Ascending aorta (tissue), 2 donors: Measurements from ENCODE around the gene FAM237B. TPM values are rescaled to one million over a fixed set of nuclear protein-coding genes. Genes with fewer than 3 reads are reported as not detected.

Experiments
- DNase-seq, 2 donors: peaks; one replicate each; pipeline ENCODE4 v3.0.0-alpha.2; 2019; ENCODE audit warnings: low spot score in 2 of 2
- H3K27ac ChIP-seq, 2 donors: fragments of 200-600 bp; sonication (generic); one replicate each; pipeline ENCODE4 v1.5.1; 2016 to 2017; ENCODE audit warnings: mild to moderate bottlenecking in 1 of 2
- H3K27me3 ChIP-seq: fragments of 200-600 bp; sonication (generic); one replicate; pipeline ENCODE4 v1.5.1; 2017
- H3K36me3 ChIP-seq, 2 donors: fragments of 200-600 bp; sonication (generic); one replicate each; pipeline ENCODE4 v1.5.1; 2016
- H3K4me1 ChIP-seq, 2 donors: fragments of 200-600 bp; sonication (generic); one replicate each; pipeline ENCODE4 v1.5.1; 2016 to 2017; ENCODE audit warnings: mild to moderate bottlenecking in 1 of 2
- H3K4me3 ChIP-seq, 2 donors: fragments of 200-600 bp; sonication (generic); one replicate each; pipeline ENCODE4 v1.5.1; 2016 to 2017; ENCODE audit warnings: mild to moderate bottlenecking in 1 of 2
- H3K9me3 ChIP-seq, 2 donors: fragments of 200-600 bp; sonication (generic); one replicate each; pipeline ENCODE4 v1.5.1; 2016
- intact Hi-C: fragments of 100-400 bp; cut with DNase I; formaldehyde crosslinking; loops from one replicate; pipeline ENCODE4 v1.15.1; 2023
- total RNA-seq: library from RNA; depleted of rRNA; stranded (reverse); fragments of >200 nt; gene quantifications from one replicate; pipeline ENCODE4 v1.1.0, GENCODE V29; 2016
- TF ChIP-seq, protein P1 (sequence below), 3 experiments: fragments of 200-600 bp in 2 of 3; fragments of 450-650 bp in 1 of 3; sonication (generic) in 2 of 3; IDR thresholded peaks; one replicate each; pipeline ENCODE4 v1.5.1; 2016 to 2019; ENCODE audit warnings: antibody characterized with exemption in 3 of 3, mild to moderate bottlenecking in 1 of 3, moderate library complexity in 1 of 3

Gene FAM237B
- total RNA-seq, 1 donor from 2014 or later, result not detected

GRCh38 chr7:90271753-90272152 is 49.4 kb downstream of the FAM237B start:
- intact Hi-C loops, result no loop called here
- TF ChIP-seq, protein P1, sequence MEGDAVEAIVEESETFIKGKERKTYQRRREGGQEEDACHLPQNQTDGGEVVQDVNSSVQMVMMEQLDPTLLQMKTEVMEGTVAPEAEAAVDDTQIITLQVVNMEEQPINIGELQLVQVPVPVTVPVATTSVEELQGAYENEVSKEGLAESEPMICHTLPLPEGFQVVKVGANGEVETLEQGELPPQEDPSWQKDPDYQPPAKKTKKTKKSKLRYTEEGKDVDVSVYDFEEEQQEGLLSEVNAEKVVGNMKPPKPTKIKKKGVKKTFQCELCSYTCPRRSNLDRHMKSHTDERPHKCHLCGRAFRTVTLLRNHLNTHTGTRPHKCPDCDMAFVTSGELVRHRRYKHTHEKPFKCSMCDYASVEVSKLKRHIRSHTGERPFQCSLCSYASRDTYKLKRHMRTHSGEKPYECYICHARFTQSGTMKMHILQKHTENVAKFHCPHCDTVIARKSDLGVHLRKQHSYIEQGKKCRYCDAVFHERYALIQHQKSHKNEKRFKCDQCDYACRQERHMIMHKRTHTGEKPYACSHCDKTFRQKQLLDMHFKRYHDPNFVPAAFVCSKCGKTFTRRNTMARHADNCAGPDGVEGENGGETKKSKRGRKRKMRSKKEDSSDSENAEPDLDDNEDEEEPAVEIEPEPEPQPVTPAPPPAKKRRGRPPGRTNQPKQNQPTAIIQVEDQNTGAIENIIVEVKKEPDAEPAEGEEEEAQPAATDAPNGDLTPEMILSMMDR (IDR thresholded peaks at IDR 0.05), result no peak
- H3K4me3 ChIP-seq, result no peak overlapping the region
- H3K4me1 ChIP-seq, result peaks cover 0 to 3% of the 10 kb centered on the region in 2 donors
- no peak overlapping the region for H3K27ac ChIP-seq
- no peak for DNase-seq
- no peaks in the 10 kb centered on the region for H3K27me3 ChIP-seq
- H3K36me3 ChIP-seq, result no peaks in the 10 kb centered on the region
- H3K9me3 ChIP-seq, result no peaks in the 10 kb centered on the region

DNA sequence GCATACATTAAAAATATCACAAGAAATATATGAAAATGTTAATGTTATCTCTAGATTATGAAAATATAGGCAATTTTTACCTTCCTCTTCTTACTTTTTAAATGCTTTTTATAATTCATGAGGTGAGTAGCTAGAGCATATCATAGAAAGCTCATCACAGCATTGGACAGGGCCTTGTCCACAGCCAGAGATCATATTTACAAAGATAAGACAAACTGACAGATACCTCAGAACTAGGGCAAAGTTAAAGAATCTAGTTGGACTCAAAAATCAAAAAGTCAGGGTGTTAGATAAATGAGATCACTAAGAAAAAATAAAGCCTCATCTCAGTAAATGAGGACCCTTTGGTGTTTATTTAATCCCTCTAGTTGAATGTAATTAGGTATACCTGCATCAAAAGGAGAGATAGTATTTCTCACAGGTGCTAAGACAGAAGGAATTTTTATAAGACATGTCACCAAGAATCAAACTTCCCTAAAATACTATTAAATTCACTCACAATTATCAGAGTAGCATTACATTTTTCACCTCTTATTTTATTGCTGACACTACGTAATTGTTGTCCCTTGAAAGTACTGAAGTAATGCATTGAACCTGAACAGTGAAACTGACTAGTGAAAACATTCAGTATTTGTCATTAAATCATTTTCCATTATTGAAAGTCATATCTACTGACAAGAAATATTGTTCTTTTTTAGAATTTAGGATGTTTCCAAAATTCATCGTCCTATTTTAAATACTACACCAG is 50.5 kb downstream of the FAM237B start:
- no peak for DNase-seq
- intact Hi-C loops, result no loop called here
- Histone ChIP-seq H3K27ac (no peak overlapping the region), H3K4me3 (no peak overlapping the region), H3K9me3 (no peaks in the 10 kb centered on the region), H3K36me3 (no peaks in the 10 kb centered on the region), H3K4me1 (peaks cover 0 to 3% of the 10 kb centered on the region in 2 donors), H3K27me3 (no peaks in the 10 kb centered on the region)
- TF ChIP-seq, protein P1 (IDR thresholded peaks at IDR 0.05), result no peak

GRCh38 chr7:90269163-90269562 is 51.9 kb downstream of the FAM237B start:
- Histone ChIP-seq H3K4me1 (peaks cover 0 to 3% of the 10 kb centered on the region in 2 donors), H3K27ac (no peak overlapping the region), H3K4me3 (no peak overlapping the region), H3K27me3 (no peaks in the 10 kb centered on the region), H3K9me3 (no peaks in the 10 kb centered on the region), H3K36me3 (no peaks in the 10 kb centered on the region)
- TF ChIP-seq, protein P1 (IDR thresholded peaks at IDR 0.05), result no peak
- intact Hi-C loops, result loop anchor here (10.0 kb wide), 1 partner anchor 136 kb away; the partner anchor contains the start of gene CLDN12
- DNase-seq, result no peak

DNA sequence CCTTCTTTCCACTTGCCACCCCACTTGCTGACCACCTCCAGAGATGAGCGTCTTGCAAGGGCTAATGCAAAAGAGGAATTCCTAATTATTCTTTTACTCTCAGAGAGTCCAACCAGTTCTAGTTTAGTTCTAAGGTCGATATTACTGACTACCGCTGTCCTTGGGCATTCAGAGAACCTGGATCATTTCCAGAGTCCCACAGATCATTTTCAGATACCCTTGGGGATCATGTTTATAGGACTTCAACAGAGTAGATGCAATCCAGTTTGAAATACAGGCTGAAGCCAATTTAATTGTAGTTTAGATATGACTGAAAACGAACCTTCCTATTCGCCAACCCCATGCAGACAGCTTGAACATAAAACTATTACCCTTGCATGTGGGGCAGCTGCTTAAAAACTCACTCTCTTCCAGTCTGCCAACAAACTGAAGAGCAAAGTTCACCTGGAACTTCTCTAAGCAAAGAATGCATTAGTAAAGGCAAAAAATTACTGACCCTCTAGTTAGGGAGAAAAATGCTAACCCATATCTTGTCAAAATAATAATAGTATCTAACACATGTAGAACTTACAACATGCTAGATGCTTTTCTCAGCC is 53.7 kb downstream of the FAM237B start:
- H3K9me3 ChIP-seq, result no peaks in the 10 kb centered on the region
- no peak for DNase-seq
- peaks cover 0 to 3% of the 10 kb centered on the region in 2 donors for H3K4me1 ChIP-seq
- peak overlapping the region; percentile 12 to 64 for H3K27ac ChIP-seq
- intact Hi-C loops, result loop anchor here (10.0 kb wide), 1 partner anchor 137 kb away; the partner anchor contains the start of gene CLDN12
- TF ChIP-seq, protein P1 (IDR thresholded peaks at IDR 0.05), result no peak
- H3K36me3 ChIP-seq, result no peaks in the 10 kb centered on the region
- no peaks in the 10 kb centered on the region for H3K27me3 ChIP-seq
- H3K4me3 ChIP-seq, result no peak overlapping the region

GRCh38 chr7:90266808-90267207 is 54.3 kb downstream of the FAM237B start:
- H3K9me3 ChIP-seq, result no peaks in the 10 kb centered on the region
- peaks cover 0 to 3% of the 10 kb centered on the region in 2 donors for H3K4me1 ChIP-seq
- TF ChIP-seq, protein P1 (IDR thresholded peaks at IDR 0.05), result no peak
- H3K27me3 ChIP-seq, result no peaks in the 10 kb centered on the region
- no peaks in the 10 kb centered on the region for H3K36me3 ChIP-seq
- no peak for DNase-seq
- H3K27ac ChIP-seq, result peak overlapping the region; percentile 12 to 64
- no peak overlapping the region for H3K4me3 ChIP-seq
- intact Hi-C loops, result loop anchor here (10.0 kb wide), 1 partner anchor 138 kb away; the partner anchor contains the start of gene CLDN12

Other genes starting within 250 kb of the FAM237B start
- 2.1 TPM for gene STEAP1, start 166.8 kb downstream of the FAM237B start, total RNA-seq
- 18.7 TPM for gene STEAP2, start 109.6 kb downstream of the FAM237B start, total RNA-seq
- 0.85 TPM for gene CFAP69, start 76.1 kb downstream of the FAM237B start, total RNA-seq
- gene GTPBP10, start 25.4 kb upstream of the FAM237B start, total RNA-seq, result 4.5 TPM
- gene CLDN12, start 82.2 kb upstream of the FAM237B start, total RNA-seq, result 55.3 TPM
- gene PTTG1IP2, start 148.3 kb upstream of the FAM237B start, total RNA-seq, result not detected